ACHN (cell line): ENCODE results near the gene SLC16A13.
"Not testable (repeated sequence)": the region's sequence is repeated elsewhere in the genome, so short reads cannot be mapped to it uniquely, and the experiment has no call there.

Experiments
- DNase-seq: peaks from one replicate; pipeline ENCODE4 v3.0.0-alpha.2; 2015
- in situ Hi-C: cut with HindIII; loops from 2 replicates; pipeline ENCODE4 v1.10.0; 2017; ENCODE audit warnings: low sequenced_read_pairs, low pct_ligation_motif_present, low pct_unique_long_range_greater_than_20kb

Gene SLC16A13

DNA sequence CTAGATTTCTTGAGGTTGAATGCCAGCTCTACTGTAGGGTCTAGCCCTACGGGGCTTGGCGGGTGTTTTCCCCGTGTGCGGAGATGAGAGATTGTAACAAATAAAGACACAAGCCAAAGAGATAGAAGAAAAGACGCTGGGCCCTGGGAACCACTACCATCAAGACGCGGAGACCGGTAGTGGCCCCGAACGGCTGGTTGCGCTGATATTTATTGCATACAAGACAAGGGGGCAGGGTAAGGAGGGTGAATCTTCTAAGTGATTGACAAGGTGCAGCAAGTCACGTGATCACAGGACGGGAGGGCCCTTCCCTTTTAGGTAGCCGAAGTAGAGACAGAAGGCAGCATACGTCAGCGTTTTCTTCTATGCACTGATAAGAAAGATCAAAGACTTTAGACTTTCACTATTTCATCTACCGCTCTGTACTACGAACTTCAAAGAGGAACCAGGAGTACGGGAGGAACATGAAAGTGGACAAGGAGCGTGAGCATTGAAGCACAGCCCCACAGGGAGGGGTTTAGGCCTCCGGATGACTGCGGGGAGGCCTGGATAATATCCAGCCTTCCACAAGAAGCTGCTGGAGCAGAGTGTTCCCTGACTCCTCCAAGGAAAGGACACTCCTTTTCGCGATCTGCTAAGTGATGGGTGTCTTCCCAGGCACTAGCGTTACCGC is 11.0 kb downstream of the SLC16A13 start:
- DNase-seq, in situ Hi-C loops: not testable (repeated sequence)

DNA sequence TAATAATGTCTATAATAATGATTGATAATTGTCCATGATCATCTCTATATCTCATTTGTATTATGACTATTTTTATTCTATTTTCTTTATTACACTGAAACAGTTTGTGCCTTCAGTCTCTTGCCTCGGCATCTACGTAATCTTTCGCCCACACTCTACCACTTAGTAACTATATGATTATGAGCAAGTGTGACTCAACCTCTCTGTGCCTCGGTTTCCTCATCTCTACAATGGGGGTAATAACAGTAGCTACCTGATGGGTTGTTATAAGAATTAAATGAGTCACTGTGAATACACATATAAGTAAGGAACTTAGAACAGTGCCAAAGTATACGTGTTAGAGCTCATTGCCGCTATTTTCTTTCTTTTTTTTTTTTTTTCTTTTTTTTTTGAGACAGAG is 11.8 kb downstream of the SLC16A13 start:
- in situ Hi-C loops = no loop called here
- no peak for DNase-seq

DNA sequence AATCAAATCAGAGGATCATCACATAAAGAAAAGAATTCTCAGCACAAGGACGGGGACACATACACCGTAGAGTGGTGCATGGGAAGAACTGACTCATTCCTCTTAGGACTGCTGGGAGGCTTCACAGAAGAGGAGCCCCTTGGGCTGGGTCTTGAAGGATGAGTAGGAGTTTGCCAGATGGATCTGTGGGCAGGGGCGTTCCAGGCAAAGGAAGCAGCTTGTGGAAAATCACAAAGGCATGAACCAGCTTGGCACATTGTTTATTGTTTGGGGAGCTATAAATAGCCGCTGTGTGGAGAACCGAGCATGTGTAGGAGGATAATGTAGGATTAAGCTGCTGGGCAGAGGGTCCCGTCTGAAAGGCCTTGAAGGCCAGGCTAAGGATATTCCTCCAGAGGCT is 13.2 kb downstream of the SLC16A13 start:
- in situ Hi-C loops = no loop called here

DNA sequence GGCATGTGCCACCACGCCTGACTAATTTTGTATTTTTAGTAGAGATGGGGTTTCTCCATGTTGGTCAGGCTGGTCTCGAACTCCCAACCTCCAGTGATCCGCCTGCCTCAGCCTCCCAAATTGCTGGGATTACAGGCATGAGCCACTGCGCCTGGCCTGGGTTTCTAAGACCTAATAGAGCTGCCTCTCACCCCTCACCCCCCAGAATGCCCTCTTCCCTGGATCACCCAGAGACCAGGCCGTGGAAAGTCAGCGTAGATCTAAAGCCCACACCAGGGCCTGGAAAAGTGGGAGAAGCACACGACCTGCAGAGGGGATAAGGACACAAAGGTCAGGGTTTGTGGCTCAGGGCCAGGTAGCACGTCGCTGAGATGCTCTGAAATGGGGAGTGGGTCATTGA is 14.8 kb downstream of the SLC16A13 start:
- in situ Hi-C loops, DNase-seq: not testable (repeated sequence)

More for the DNA sequence above, 13.2 kb downstream of the SLC16A13 start:
- no peak for DNase-seq

DNA sequence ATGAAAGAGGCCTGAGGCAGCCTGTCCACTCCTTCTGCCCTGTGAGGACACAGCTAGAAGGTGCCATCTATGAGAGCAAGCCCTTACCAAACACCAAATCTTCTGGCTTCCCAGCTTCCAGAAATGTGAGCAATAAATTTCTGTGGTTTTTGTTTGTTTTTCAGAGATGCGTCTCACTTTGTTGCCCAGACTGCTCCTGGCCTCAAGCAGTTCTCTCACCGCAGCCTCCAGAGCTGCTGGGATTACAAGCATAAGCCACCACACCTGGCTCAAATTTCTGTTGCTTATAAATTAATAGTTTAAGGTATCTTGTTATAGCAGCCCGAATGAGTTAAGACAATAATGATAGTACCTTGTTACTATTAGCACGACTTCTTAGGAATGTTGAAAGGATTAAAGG is 20.6 kb downstream of the SLC16A13 start:
- DNase-seq = peak; percentile 44
- in situ Hi-C loops = no loop called here

DNA sequence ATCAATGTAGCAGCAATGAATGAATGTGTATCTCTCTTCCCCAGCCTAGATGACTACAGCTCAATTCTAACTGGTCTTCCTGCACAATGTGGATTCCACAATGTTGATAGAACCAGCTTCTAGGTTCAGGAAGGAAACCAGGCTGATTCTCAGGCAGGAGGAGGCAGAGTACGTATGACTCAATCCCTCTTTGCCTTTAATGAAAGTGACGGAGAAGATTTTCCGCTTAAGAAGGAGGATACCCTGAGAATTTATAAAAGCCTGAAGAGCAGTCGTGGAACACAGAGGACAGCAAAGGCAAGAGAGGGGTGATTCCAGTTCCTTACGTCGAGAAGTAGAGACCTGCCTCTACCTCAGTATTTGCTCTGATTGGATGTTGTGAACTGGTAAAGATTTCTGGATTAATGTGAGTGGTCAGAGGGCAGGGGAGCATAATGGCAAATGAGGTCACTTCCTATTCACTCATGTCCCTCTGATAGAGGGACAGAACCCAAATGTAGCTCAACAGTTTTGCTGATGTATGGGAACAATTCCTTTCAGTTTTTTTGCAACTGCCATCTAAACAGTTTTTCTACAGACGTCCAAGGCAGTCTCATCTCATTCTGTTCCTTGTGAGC is 23.1 kb downstream of the SLC16A13 start:
- in situ Hi-C loops = no loop called here
- no peak for DNase-seq

DNA sequence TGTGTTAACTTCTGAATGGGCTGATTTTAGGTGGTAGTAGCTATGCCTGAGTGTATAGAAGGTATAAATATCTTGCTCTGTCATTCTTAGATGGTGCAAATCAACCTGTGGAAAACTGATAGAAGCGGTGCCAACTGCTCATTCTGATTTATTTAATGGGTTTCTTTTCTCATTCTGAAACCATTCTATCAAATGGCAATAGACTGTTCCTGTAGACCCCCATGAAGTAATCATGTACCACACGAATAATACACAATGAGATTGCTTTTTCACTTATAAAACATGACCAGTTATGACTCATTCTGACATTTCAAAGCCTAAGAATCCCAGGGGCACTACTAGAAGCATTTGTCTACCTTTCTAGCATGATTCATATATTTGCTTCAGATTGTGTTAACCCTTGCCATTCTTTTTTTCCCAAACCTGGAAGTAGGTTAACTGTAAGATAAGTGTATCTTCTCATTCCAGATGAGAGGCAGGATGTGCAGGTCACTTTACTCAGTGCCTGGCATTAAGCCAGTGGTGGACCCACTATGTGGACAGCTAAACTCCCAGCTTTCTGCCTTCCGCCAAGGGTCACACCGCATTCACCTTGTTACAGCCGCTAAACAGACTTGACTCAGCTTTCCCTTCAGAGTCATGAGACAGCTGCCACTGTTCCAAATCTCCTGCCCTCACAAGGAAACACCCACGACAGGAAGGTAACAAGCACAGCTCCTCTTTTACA is 24.5 kb downstream of the SLC16A13 start:
- peak; percentile 92 for DNase-seq
- in situ Hi-C loops = no loop called here

DNA sequence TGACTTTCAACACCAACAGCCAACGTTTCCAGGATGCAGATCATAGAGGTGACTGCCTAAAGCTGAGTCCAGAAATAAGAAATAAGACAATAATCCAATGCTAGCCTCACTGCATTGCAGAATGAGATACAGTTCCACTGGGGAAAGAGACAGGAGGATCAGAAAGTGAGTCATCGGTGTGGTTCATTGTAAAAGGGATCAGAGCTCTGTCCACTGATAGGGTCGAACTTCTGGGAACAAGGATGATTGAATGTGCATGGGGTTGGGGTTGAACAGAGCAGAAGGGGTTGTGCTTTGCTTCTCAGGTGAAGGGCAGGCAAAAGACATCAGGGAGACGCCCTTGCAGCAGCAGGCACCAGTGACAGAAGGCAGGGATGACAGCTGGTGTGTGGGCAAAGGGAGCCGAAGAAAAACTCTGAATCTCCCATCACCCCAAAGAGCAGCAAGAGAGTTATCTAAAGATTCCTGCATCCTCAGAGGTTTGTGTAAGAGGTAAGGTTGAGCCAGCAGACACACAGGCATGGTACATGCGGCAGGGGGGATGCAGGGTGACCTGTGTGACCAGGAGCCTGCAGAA is 27.8 kb downstream of the SLC16A13 start:
- DNase-seq = no peak
- in situ Hi-C loops = no loop called here

DNA sequence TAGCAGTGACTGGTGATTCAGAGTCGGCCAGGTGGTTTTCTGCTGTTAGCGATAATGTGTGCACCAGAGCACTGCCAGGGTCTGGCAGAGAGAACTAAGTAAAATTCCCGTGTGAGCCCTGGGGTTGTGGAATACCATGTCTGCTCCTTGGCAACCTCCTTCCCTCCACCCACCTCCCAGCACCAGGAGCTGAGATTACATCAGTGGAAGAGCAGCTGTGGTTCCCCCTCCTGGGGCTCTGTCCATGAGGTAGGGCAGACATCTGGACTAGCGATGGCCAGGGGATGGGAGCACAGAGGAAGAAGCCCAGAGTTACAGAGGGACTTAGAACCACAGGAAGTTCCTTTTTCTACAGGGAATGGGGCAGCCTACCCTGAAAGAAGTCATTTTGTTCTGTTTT is 28.4 kb downstream of the SLC16A13 start:
- in situ Hi-C loops = no loop called here
- DNase-seq = no peak

DNA sequence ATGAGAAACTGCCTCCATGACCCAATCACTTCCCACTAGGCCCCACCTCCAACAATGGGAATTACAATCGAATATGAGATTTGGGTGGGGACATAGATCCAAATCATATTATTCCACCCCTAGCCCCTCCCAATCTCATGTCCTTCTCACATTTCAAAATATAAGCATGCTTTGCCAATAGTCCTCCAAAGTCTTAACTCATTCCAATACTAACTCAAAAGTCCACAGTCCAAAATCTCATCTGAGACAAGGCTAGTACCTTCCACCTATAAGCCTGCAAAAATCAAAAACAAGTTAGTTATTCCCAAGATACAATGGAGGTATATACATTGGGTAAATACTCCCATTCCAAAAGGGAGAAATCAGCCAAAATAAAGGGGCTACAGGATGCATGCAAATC is 31.4 kb downstream of the SLC16A13 start:
- in situ Hi-C loops = no loop called here
- no peak for DNase-seq

DNA sequence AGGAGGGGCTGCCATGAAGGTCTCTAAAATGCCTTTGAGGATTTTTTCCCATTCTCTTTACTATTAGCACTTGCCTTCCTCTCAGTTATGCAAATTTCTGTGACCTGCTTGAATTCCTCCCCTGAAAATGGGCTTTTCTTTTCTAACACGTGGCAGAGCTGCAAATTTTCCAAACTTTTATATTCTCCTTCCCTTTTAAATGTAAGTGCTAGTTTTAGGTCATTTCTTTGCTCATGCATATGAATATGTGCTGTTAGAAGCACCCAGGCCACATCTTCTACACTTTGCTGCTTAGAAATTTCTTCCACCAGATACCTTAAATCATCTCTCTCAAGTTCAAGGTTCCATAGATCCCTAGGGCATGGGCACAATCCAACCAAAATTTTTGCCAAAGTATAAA is 32.5 kb downstream of the SLC16A13 start:
- no peak for DNase-seq
- in situ Hi-C loops = no loop called here

DNA sequence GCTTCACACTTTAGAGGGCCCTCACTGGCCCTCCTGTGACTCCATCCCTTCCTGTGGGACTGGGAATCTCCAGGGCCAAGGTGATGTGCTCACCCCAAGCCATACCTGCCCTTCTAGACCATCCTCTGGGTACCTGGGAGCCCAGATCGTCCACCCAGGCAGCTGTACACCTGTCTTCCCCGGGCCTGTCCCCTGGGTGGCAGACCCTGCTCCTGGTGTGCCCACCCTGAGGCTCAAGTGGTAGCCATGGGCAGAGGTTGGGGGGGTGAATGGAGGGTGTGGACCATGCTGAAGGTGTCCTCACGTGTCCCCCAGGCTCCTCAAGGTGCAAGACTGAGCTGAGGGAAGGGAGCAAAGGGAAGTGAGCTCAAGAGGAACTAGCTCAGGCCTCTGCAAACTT is 34.9 kb downstream of the SLC16A13 start:
- in situ Hi-C loops = no loop called here
- DNase-seq = no peak

DNA sequence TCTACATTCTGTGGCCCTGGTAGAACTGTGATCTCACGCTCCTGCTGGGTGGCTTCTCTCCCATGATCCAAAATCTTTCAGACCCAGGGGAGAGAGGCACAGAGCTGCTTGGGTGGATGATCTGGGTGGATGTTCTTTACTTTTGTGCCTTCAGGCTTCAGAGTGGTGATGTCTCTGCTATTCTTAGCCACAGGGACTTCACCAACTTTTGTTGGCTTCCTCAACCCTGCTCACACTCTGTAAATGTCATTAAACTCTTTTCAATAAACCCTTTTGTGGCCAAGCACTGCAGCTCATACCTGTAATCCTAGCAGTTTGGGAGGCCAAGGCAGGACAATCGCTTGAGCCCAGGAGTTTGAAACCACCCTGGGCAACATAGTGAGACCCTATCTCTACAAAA is 36.6 kb downstream of the SLC16A13 start:
- in situ Hi-C loops = no loop called here
- DNase-seq = no peak

DNA sequence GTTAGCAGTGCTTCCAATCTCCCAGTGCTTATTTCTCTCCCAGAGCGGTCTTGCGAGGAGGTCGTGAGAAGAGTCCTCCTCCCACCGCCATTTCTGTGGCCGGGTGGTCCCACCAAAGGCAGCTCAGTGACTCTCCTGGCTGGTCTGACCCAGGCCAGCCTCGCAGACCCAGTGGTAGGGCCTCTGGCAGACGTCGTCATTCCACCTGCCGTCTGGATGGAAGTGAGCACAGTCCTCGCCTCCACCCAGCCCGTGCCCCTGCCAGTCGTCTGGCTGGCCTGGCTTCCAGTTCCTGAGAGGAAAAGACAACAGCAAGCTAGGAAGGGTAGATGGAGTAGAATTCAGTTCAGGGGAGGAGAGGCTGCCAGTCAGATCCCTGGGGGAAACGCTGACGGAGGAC is 39.1 kb downstream of the SLC16A13 start:
- in situ Hi-C loops = no loop called here

DNA sequence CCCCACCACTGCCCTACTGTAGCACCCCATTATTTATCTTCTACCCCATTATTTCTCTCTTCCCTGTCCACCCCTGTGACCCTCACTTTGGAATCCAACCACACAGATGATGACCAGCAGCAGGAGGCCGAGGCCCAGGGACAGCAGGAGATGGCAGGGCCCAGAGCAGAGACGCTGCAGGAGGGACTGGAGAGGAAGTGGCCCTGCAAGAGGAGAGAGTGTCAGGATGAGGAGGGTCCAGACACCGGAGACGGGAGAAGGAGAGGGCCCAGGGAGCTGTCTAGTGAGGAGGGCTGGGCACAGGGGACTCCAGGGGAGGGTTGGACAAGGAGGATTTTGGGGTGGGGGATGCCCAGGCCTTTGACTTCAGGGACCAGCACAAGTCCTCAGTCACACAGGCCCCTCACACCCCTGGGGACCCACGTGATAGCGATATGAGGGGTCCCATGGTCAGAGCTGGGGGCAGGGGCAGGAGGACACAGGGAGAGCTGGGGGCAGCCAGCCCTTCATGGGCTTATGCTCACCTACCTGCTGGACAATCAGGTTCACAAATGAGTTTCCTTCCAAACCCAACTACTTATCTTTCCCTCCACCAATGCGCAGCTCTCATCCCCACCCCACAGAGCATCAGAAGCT is 42.2 kb downstream of the SLC16A13 start:
- in situ Hi-C loops = no loop called here
- DNase-seq = no peak

More for the DNA sequence above, 39.1 kb downstream of the SLC16A13 start:
- DNase-seq = no peak

DNA sequence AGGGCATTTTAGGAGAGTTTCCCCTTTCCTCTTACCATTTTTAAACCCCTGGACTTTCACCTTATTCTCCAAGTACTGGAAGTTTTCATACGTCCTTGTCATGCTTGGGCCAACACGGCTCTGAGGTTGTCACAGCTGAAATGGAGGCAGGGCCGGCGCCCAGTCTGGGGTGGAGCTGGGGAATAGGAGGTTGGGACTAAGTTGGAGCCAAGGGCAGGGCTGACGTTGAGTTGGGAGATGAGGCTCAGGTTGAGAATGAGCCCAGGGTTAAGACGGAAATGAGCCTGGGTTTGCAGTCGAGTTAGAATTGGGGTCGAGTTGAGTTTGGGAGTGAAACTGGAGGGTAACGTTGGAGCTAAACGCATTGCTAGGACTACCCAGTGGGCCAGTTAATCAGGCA is 42.9 kb downstream of the SLC16A13 start:
- no peak for DNase-seq
- in situ Hi-C loops = no loop called here

DNA sequence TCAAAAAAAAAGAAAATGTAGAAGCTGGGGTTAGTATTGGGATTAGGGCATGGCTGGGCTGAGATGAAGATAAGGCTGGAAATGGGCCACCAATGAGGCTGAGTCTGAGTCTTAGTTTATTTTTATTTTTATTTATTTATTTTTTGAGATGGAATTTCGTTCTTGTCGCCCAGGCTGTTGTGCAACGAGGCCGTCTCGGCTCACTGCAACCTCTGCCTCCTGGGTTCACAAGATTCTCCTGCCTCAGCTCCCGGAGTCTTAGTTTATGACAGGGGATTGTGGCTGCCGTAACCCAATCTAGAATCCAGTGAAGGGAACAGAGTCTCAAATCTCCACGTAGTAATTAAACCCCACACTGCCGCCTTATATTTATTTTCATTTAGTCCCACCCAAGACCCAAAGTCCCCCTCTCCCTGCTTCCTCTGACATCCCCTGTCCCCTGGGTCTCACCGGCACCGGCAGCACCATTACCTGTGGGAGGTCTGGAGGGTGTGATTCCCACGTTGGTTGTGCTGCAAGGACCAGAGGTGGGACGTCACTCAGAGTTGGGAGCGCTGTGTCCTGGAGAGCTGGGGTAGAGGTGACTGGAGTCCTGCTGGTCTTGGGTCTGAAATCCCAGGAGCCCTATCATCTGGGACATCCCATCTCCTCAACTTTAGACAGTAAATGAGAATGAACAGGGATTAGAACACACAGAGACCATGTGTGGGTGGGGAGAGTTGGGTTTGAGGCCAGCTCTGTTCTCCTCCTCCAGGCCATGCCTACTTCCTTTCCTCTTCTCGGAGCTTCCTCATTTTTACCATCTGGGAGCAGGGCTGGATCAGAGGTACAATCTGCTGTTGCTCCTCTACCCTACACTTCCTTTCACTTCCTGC is 44.0 kb downstream of the SLC16A13 start, which contains the start of gene CLEC10A:
TSS of gene CLEC10A (minus strand) at position 671 of the 875 bp plus-strand sequence. CDS start 1,439 bp downstream, outside the sequence.
- in situ Hi-C loops = no loop called here
- DNase-seq = no peak

DNA sequence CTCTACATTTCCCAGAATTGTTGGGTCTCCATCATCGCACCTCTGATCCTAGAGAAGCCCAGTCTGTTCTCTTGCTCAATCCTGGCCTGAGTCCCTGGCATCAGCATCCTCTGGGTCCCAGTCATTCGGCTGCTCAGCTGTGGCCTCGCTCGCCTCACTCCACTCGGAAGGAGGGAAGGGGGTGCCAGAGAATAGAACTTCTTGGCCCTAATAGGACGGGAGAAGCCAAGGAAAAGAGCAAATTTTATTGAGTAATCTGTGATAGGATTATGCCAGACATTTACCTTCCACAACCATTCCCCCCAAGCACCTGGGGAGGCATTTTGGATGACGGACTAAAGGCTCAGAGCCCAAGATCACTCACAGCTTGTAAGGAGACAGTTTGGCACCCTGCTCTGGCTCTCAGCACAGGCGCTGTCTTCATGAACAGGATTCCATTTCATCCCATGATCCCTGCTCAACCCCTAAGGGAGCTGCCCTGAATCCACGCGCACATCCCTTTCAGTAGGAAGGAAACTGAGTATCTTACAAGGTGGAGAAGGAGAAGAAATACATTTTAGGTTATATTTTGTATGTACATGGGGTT is 44.7 kb downstream of the SLC16A13 start:
- in situ Hi-C loops = no loop called here
- no peak for DNase-seq
